H9 (cell line): ENCODE measurements around the gene ADIRF. TPM values are rescaled to one million over a fixed set of nuclear protein-coding genes. Genes with fewer than 3 reads are reported as not detected.

Experiments
- DNase-seq: peaks from one replicate; pipeline ENCODE4 v3.0.0-alpha.2; 2017
- H2AFZ ChIP-seq: one replicate; pipeline ENCODE4 v1.6.1; 2013; ENCODE audit warnings: mild to moderate bottlenecking, low read length, control low read depth, moderate library complexity
- H2AK5ac ChIP-seq: 2 replicates; pipeline ENCODE4 v1.6.1; 2013; ENCODE audit warnings: low read length, control low read depth, mixed read lengths; ENCODE audit not compliant: insufficient read length
- H2BK120ac ChIP-seq: one replicate; pipeline ENCODE4 v1.6.1; 2013; ENCODE audit warnings: low read depth, mild to moderate bottlenecking, low read length, control low read depth, inconsistent platforms; ENCODE audit not compliant: poor library complexity, severe bottlenecking
- H2BK12ac ChIP-seq: 2 replicates; pipeline ENCODE4 v1.6.1; 2013; ENCODE audit warnings: low read length, control low read depth, mixed read lengths, low read depth; ENCODE audit not compliant: insufficient read length
- H2BK15ac ChIP-seq: 2 replicates; pipeline ENCODE4 v1.6.1; 2013; ENCODE audit warnings: low read depth, low read length, control low read depth
- H2BK20ac ChIP-seq: one replicate; pipeline ENCODE4 v1.6.1; 2013; ENCODE audit warnings: low read depth, mild to moderate bottlenecking, low read length, control low read depth, inconsistent platforms; ENCODE audit not compliant: poor library complexity, severe bottlenecking
- H2BK5ac ChIP-seq: 2 replicates; pipeline ENCODE4 v1.6.1; 2013; ENCODE audit warnings: low read length, control low read depth, mixed read lengths; ENCODE audit not compliant: insufficient read length
- H3K14ac ChIP-seq: 2 replicates; pipeline ENCODE4 v1.6.1; 2013; ENCODE audit warnings: low read length, control low read depth; ENCODE audit not compliant: insufficient read depth
- H3K18ac ChIP-seq: 2 replicates; pipeline ENCODE4 v1.6.1; 2013; ENCODE audit warnings: low read depth, mild to moderate bottlenecking, mixed read lengths, low read length, control low read depth; ENCODE audit not compliant: insufficient read length
- H3K23ac ChIP-seq: 2 replicates; pipeline ENCODE4 v1.6.1; 2013; ENCODE audit warnings: low read length, control low read depth, mixed read lengths, low read depth; ENCODE audit not compliant: insufficient read length
- H3K23me2 ChIP-seq: 2 replicates; pipeline ENCODE4 v1.6.1; 2013; ENCODE audit warnings: low read depth, mild to moderate bottlenecking, mixed read lengths, low read length, control low read depth; ENCODE audit not compliant: insufficient read length, poor library complexity, severe bottlenecking
- H3K27ac ChIP-seq: 2 replicates; pipeline ENCODE4 v1.5.1; 2013; ENCODE audit warnings: low read length, control low read depth, mixed read lengths, low read depth; ENCODE audit not compliant: insufficient read length
- H3K27me3 ChIP-seq: 2 replicates; pipeline ENCODE4 v1.6.1; 2013; ENCODE audit warnings: low read length, control low read depth, inconsistent platforms; ENCODE audit not compliant: insufficient read depth
- H3K4ac ChIP-seq: 2 replicates; pipeline ENCODE4 v1.6.1; 2013; ENCODE audit warnings: low read depth, mild to moderate bottlenecking, control low read depth, inconsistent platforms, low read length, moderate library complexity
- H3K4me1 ChIP-seq: 2 replicates; pipeline ENCODE4 v1.6.1; 2013; ENCODE audit warnings: low read length, control low read depth, inconsistent platforms; ENCODE audit not compliant: insufficient read depth
- H3K4me2 ChIP-seq: 2 replicates; pipeline ENCODE4 v1.6.1; 2013; ENCODE audit warnings: low read length, control low read depth, mixed read lengths; ENCODE audit not compliant: insufficient read length, insufficient read depth
- H3K56ac ChIP-seq: 2 replicates; pipeline ENCODE4 v1.6.1; 2013; ENCODE audit warnings: low read depth, mild to moderate bottlenecking, mixed read lengths, low read length, control low read depth; ENCODE audit not compliant: insufficient read length
- H3K79me1 ChIP-seq: 2 replicates; pipeline ENCODE4 v1.6.1; 2013; ENCODE audit warnings: low read depth, mild to moderate bottlenecking, moderate library complexity, low read length, control low read depth, inconsistent platforms; ENCODE audit not compliant: insufficient read depth, poor library complexity, severe bottlenecking
- H3K79me2 ChIP-seq: 2 replicates; pipeline ENCODE4 v1.6.1; 2013; ENCODE audit warnings: low read length, control low read depth, inconsistent platforms; ENCODE audit not compliant: insufficient read depth
- H3K9ac ChIP-seq: 2 replicates; pipeline ENCODE4 v1.6.1; 2013; ENCODE audit warnings: low read length, control low read depth, mixed read lengths; ENCODE audit not compliant: insufficient read length; ENCODE audit errors: extremely low read depth
- H3K9me3 ChIP-seq: one replicate; pipeline ENCODE4 v1.6.1; 2013; ENCODE audit warnings: low read depth, low read length, inconsistent platforms; ENCODE audit not compliant: control insufficient read depth
- H3T11ph ChIP-seq: one replicate; pipeline ENCODE4 v1.6.1; 2013; ENCODE audit warnings: mild to moderate bottlenecking, low read length, control low read depth, inconsistent platforms
- H4K20me1 ChIP-seq: one replicate; pipeline ENCODE4 v1.6.1; 2013; ENCODE audit not compliant: control insufficient read depth, insufficient read length, insufficient read depth
- H4K5ac ChIP-seq: 2 replicates; pipeline ENCODE4 v1.6.1; 2013; ENCODE audit warnings: low read depth, mild to moderate bottlenecking, mixed read lengths, low read length, control low read depth; ENCODE audit not compliant: insufficient read length
- H4K8ac ChIP-seq: replicated peaks from 2 replicates; pipeline ENCODE4 v1.6.1; 2013; ENCODE audit warnings: low read length, control low read depth, mixed read lengths, low read depth; ENCODE audit not compliant: insufficient read length
- H4K91ac ChIP-seq: 2 replicates; pipeline ENCODE4 v1.6.1; 2013; ENCODE audit warnings: low read depth, mild to moderate bottlenecking, moderate library complexity, mixed read lengths, low read length, control low read depth; ENCODE audit not compliant: insufficient read length
- H3K27ac Mint-ChIP-seq, 3 experiments: 2 replicates in 2 of 3; 3 replicates in 1 of 3; pipeline ENCODE4 v1.8.0; 2020 to 2021; ENCODE audit warnings: mixed read lengths in 3 of 3, mild to moderate bottlenecking in 1 of 3, moderate library complexity in 1 of 3
- H3K27me3 Mint-ChIP-seq: 2 replicates; pipeline ENCODE4 v1.8.0; 2021; ENCODE audit warnings: low read depth, mild to moderate bottlenecking, moderate library complexity, mixed read lengths
- H3K36me3 Mint-ChIP-seq, 3 experiments: 2 replicates in 2 of 3; 3 replicates in 1 of 3; pipeline ENCODE4 v1.8.0; 2020 to 2021; ENCODE audit warnings: low read depth in 3 of 3, mixed read lengths in 3 of 3; ENCODE audit not compliant: insufficient read depth in 1 of 3
- H3K4me1 Mint-ChIP-seq, 2 experiments: 2 replicates each; pipeline ENCODE4 v1.8.0; 2020; ENCODE audit warnings: mixed read lengths in 2 of 2
- H3K4me3 Mint-ChIP-seq, 2 experiments: 2 replicates in 1 of 2; 3 replicates in 1 of 2; pipeline ENCODE4 v1.8.0; 2020 to 2021; ENCODE audit warnings: mild to moderate bottlenecking in 2 of 2, mixed read lengths in 2 of 2, moderate library complexity in 1 of 2
- H3K9me3 Mint-ChIP-seq, 2 experiments: 2 replicates in 1 of 2; 3 replicates in 1 of 2; pipeline ENCODE4 v1.8.0; 2020; ENCODE audit warnings: mild to moderate bottlenecking in 2 of 2, mixed read lengths in 2 of 2, moderate library complexity in 1 of 2
- CTCF ChIP-seq: fragments of 200-600 bp; sonication (generic); conservative IDR thresholded peaks from 3 replicates; pipeline ENCODE4 v1.8.0; 2021; ENCODE audit warnings: antibody characterized with exemption, mild to moderate bottlenecking
- WGBS: extraction: QIAGEN DNeasy Blood & Tissue Kit; methylation state at CpG from one replicate; pipeline ENCODE4 v1.1.7; 2013; ENCODE audit warnings: missing lambda C conversion rate, low lambda C conversion rate, mixed read lengths; ENCODE audit not compliant: insufficient read length; ENCODE audit errors: extremely low coverage; 5-methylcytosine and 5-hydroxymethylcytosine counted together
- total RNA-seq: library from RNA; stranded (reverse); gene quantifications from 2 replicates; pipeline ENCODE4 v1.2.1, GENCODE V29; 2021

ADIRF gene
- total RNA-seq, 1 experiment from 2014 or later, result not detected

DNA sequence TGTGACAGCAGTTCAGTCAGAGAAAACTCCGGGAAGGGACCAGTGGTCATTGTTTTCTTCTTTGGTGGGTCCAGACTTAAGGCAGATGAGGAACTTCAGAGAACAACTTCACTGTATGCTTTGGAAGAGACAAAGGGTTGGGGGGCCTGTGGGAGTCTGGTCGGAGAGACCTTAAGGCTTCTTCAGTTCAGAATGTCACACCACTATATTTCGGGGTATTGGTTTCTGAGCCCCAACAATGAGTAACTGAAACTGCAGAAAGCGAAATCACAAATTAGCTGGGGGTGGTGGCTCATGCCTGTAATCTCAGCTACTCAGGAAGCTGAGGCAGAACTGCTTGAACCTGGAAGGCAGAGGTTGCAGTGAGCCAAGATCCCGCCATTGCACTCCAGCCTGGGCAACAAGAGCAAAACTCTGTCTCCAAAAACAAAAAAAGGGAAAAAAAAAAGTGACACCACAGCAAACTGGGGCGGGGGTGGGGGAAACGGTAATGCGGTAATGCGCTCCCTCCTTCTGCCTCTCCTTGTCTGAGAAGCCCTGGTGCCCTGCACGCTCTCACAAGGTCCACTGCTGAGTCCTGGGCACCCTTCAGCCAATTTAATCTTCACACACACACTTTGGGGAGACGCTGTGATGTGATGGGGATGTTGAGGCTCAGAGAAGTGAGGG is 2.2 kb upstream of the ADIRF start:
- no peak overlapping the region for H3K27ac ChIP-seq
- no peak overlapping the region for H3K23ac ChIP-seq
- H2BK12ac ChIP-seq, result no peak overlapping the region
- Mint-ChIP-seq H3K36me3 (no peaks in the 10 kb centered on the region), H3K4me3 (peak overlapping the region in 1 of 2 experiments; percentile 60; a peak in 2 of 5 replicates), H3K27ac (peak overlapping the region in 1 of 3 experiments; percentile 74; a peak in 2 of 7 replicates), H3K4me1 (peaks cover 24 to 34% of the 10 kb centered on the region in 2 experiments), H3K9me3 (no peaks in the 10 kb centered on the region), H3K27me3 (peaks cover 5% of the 10 kb centered on the region)
- H2AK5ac ChIP-seq, result no peak overlapping the region
- H4K8ac ChIP-seq, result no peak overlapping the region
- no peak overlapping the region for H2BK20ac ChIP-seq
- no peak overlapping the region for H3K56ac ChIP-seq
- no peaks in the 10 kb centered on the region for H3K9me3 ChIP-seq
- no peak overlapping the region for H3K14ac ChIP-seq
- no peak overlapping the region for H2BK5ac ChIP-seq
- H3K4ac ChIP-seq, result no peak overlapping the region
- H2BK15ac ChIP-seq, result no peak overlapping the region
- DNase-seq, result no peak
- H3K18ac ChIP-seq, result peak overlapping the region; percentile 39
- H4K20me1 ChIP-seq, result no peaks in the 10 kb centered on the region
- peaks cover 2% of the 10 kb centered on the region; the same call in 1 of the 2 replicates for H3K4me1 ChIP-seq
- no peaks in the 10 kb centered on the region for H3K79me2 ChIP-seq
- no peaks in the 10 kb centered on the region for H3K27me3 ChIP-seq
- H3K23me2 ChIP-seq, result peaks cover 9% of the 10 kb centered on the region
- H2AFZ ChIP-seq, result no peak overlapping the region
- H2BK120ac ChIP-seq, result no peak overlapping the region
- no peak for TF ChIP-seq CTCF
- no peak overlapping the region for H3K4me2 ChIP-seq
- H3T11ph ChIP-seq, result no peak overlapping the region
- no peak overlapping the region for H3K9ac ChIP-seq
- no peaks in the 10 kb centered on the region for H3K79me1 ChIP-seq
- H4K91ac ChIP-seq, result no peak overlapping the region
- no peak overlapping the region for H4K5ac ChIP-seq
- WGBS, result no CpG with 5 or more reads among the region's 11 CpGs
